NCI-H2171 treated with DMSO at 0.1 percent for 48 hours (cell line): ENCODE results near the gene FAM13C.
"Not testable (repeated sequence)": the region's sequence is repeated elsewhere in the genome, so short reads cannot be mapped to it uniquely, and the experiment has no call there.

Experiments
- DNase-seq: peaks from one replicate; lab custom pipeline; 2025; lab: John Stamatoyannopoulos, UW

The FAM13C gene

GRCh38 chr10:59276919-59277318 is 85.4 kb downstream of the FAM13C start:
- DNase-seq, result no peak

- no peak for DNase-seq
These were observed 86.2 kb downstream of the FAM13C start for GRCh38 chr10:59276133-59276532.

GRCh38 chr10:59273445-59273844 is 88.9 kb downstream of the FAM13C start:
- no peak for DNase-seq

GRCh38 chr10:59272061-59272460 is 90.3 kb downstream of the FAM13C start:
- no peak for DNase-seq

- no peak for DNase-seq
These were observed 91.2 kb downstream of the FAM13C start for GRCh38 chr10:59271160-59271559.

- DNase-seq, result no peak
These were observed 91.9 kb downstream of the FAM13C start for GRCh38 chr10:59270492-59270891.

GRCh38 chr10:59269651-59270050 is 92.7 kb downstream of the FAM13C start:
- no peak for DNase-seq

GRCh38 chr10:59268460-59268859 is 93.9 kb downstream of the FAM13C start:
- no peak for DNase-seq

- DNase-seq, result no peak
These were observed 96.0 kb downstream of the FAM13C start for GRCh38 chr10:59266321-59266720.

GRCh38 chr10:59265141-59265540 is 97.2 kb downstream of the FAM13C start:
- DNase-seq, result no peak

GRCh38 chr10:59258890-59259289 is 103.5 kb downstream of the FAM13C start:
- DNase-seq, result no peak

GRCh38 chr10:59257224-59257623 is 105.1 kb downstream of the FAM13C start:
- DNase-seq, result no peak

GRCh38 chr10:59255463-59255862 is 106.9 kb downstream of the FAM13C start:
- no peak for DNase-seq

GRCh38 chr10:59252491-59252890 is 109.9 kb downstream of the FAM13C start:
- DNase-seq, result no peak

- no peak for DNase-seq
These were observed 116.7 kb downstream of the FAM13C start for GRCh38 chr10:59245686-59246085.

GRCh38 chr10:59244871-59245270 is 117.5 kb downstream of the FAM13C start:
- no peak for DNase-seq

GRCh38 chr10:59243611-59244195 is 118.6 kb downstream of the FAM13C start:
- DNase-seq, result no peak

- DNase-seq, result no peak
These were observed 119.4 kb downstream of the FAM13C start for GRCh38 chr10:59242991-59243390.

GRCh38 chr10:59242057-59242456 is 120.3 kb downstream of the FAM13C start:
- no peak for DNase-seq

GRCh38 chr10:59240582-59241183 is 121.7 kb downstream of the FAM13C start:
- DNase-seq, result peak; percentile 2

- not testable (repeated sequence) for DNase-seq
These were observed 123.2 kb downstream of the FAM13C start for GRCh38 chr10:59239108-59239507.

GRCh38 chr10:59237775-59238174 is 124.6 kb downstream of the FAM13C start:
- no peak for DNase-seq

GRCh38 chr10:59236064-59236697 is 126.2 kb downstream of the FAM13C start:
- DNase-seq, result no peak
